ENCODE measurements around the gene SSB.
"Not testable (repeated sequence)": the region's sequence is repeated elsewhere in the genome, so short reads cannot be mapped to it uniquely, and the experiment has no call there.

SSB gene

GRCh38 chr2:169848959-169849693 is 50.5 kb downstream of the SSB start:
- WGBS (ENCODE audit: extremely low coverage, insufficient coverage, insufficient read length): no CpG with 5 or more reads among the region's 8 CpGs
- H4K8ac ChIP-seq (ENCODE audit: low read depth, low read length): not testable (repeated sequence)

DNA sequence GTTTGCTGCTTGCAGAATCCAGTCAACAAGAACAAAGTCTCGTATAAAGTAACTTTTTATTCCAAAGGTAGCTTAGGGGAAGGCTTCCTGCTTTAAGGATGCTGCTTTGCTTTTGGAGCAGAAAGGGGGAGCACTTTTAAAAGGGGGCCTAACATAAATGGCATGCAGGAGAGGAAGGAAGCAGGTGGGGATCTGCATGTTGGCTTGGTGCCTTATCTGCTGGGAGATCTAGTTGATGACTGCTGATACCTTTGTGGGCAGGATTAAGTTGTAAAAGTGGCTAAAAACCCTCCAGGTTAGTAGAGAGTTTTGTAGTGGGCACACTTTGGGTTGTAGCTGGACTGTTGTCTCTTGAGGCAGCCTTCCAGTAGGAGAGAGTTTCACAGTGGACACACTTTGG is 51.0 kb downstream of the SSB start:
- Histone ChIP-seq H3K23ac (ENCODE audit: low read length) (peak overlapping the region; percentile 85), H3K18ac (ENCODE audit: low read length) (no peak overlapping the region), H4K12ac (ENCODE audit: low read depth, low read length) (no peak overlapping the region), H3K27me3 (ENCODE audit: insufficient read depth, low read length) (no peaks in the 10 kb centered on the region), H2BK5ac (ENCODE audit: low read depth, low read length, poor library complexity) (no peak overlapping the region), H3K79me2 (ENCODE audit: control insufficient read depth, insufficient read depth, low read length, poor library complexity) (no peaks in the 10 kb centered on the region), H3K36me3 (ENCODE audit: control insufficient read depth in 1 of 2, insufficient read depth in 2 of 2, low read length in 2 of 2) (no peaks in the 10 kb centered on the region), H3K4ac (ENCODE audit: low read depth, low read length) (no peak overlapping the region), H3K9ac (ENCODE audit: low read length) (peak overlapping the region; percentile 74), H3K79me1 (ENCODE audit: low read length) (no peaks in the 10 kb centered on the region), H3K9me3 (ENCODE audit: insufficient read depth, low read depth, low read length) (no peaks in the 10 kb centered on the region), H2BK12ac (ENCODE audit: low read length) (no peak overlapping the region), H3K14ac (ENCODE audit: low read length) (no peak overlapping the region), H4K91ac (ENCODE audit: low read depth, low read length) (no peak overlapping the region), H2AK5ac (ENCODE audit: low read length) (no peak overlapping the region), H3K4me2 (ENCODE audit: low read length) (no peak overlapping the region), H2AFZ (ENCODE audit: insufficient read depth, low read length, poor library complexity) (no peak overlapping the region), H3K4me3 (ENCODE audit: low read depth, low read length) (no peak overlapping the region), H3K4me1 (ENCODE audit: control insufficient read depth in 1 of 2, insufficient read depth in 2 of 2, low read length in 2 of 2) (no peaks in the 10 kb centered on the region), H4K8ac (ENCODE audit: low read depth, low read length) (no peak overlapping the region), H3K27ac (ENCODE audit: low read depth, low read length) (no peak overlapping the region), H2BK120ac (ENCODE audit: insufficient read depth, low read length, poor library complexity) (no peak overlapping the region)
- WGBS (ENCODE audit: extremely low coverage, insufficient coverage, insufficient read length): no CpG with 5 or more reads among the region's 1 CpG
- DNase-seq: no peak

More at GRCh38 chr2:169848959-169849693, 50.5 kb downstream of the SSB start:
- H3K4me1 ChIP-seq (ENCODE audit: control insufficient read depth in 1 of 2, insufficient read depth in 2 of 2, low read length in 2 of 2); H2BK12ac ChIP-seq (ENCODE audit: low read length); H4K91ac ChIP-seq (ENCODE audit: low read depth, low read length); DNase-seq; H2AK5ac ChIP-seq (ENCODE audit: low read length); H3K23ac ChIP-seq (ENCODE audit: low read length); H4K12ac ChIP-seq (ENCODE audit: low read depth, low read length); H3K9me3 ChIP-seq (ENCODE audit: insufficient read depth, low read depth, low read length); H2BK120ac ChIP-seq (ENCODE audit: insufficient read depth, low read length, poor library complexity); H3K36me3 ChIP-seq (ENCODE audit: control insufficient read depth in 1 of 2, insufficient read depth in 2 of 2, low read length in 2 of 2); H3K79me2 ChIP-seq (ENCODE audit: control insufficient read depth, insufficient read depth, low read length, poor library complexity); H2AFZ ChIP-seq (ENCODE audit: insufficient read depth, low read length, poor library complexity); H3K18ac ChIP-seq (ENCODE audit: low read length); H3K4ac ChIP-seq (ENCODE audit: low read depth, low read length); H2BK5ac ChIP-seq (ENCODE audit: low read depth, low read length, poor library complexity); H3K4me3 ChIP-seq (ENCODE audit: low read depth, low read length); H3K27me3 ChIP-seq (ENCODE audit: insufficient read depth, low read length); H3K9ac ChIP-seq (ENCODE audit: low read length); H3K4me2 ChIP-seq (ENCODE audit: low read length); H3K14ac ChIP-seq (ENCODE audit: low read length); H3K27ac ChIP-seq (ENCODE audit: low read depth, low read length); H3K79me1 ChIP-seq (ENCODE audit: low read length): not testable (repeated sequence)

GRCh38 chr2:169853041-169853668 is 54.5 kb downstream of the SSB start:
- no peak overlapping the region for H2AFZ ChIP-seq (ENCODE audit: insufficient read depth, low read length, poor library complexity)
- no peak overlapping the region for H3K4me3 ChIP-seq (ENCODE audit: low read depth, low read length)
- no peak overlapping the region for H2BK120ac ChIP-seq (ENCODE audit: insufficient read depth, low read length, poor library complexity)
- peaks cover 0 to 1% of the 10 kb centered on the region in 2 experiments for H3K36me3 ChIP-seq (ENCODE audit: control insufficient read depth in 1 of 2, insufficient read depth in 2 of 2, low read length in 2 of 2)
- no peak overlapping the region for H4K8ac ChIP-seq (ENCODE audit: low read depth, low read length)
- no peak for DNase-seq
- H3K79me1 ChIP-seq (ENCODE audit: low read length): no peaks in the 10 kb centered on the region
- H2BK12ac ChIP-seq (ENCODE audit: low read length): no peak overlapping the region
- no peak overlapping the region for H4K91ac ChIP-seq (ENCODE audit: low read depth, low read length)
- H3K4me1 ChIP-seq (ENCODE audit: control insufficient read depth in 1 of 2, insufficient read depth in 2 of 2, low read length in 2 of 2): no peaks in the 10 kb centered on the region
- H2AK5ac ChIP-seq (ENCODE audit: low read length): no peak overlapping the region
- H3K9me3 ChIP-seq (ENCODE audit: insufficient read depth, low read depth, low read length): no peaks in the 10 kb centered on the region
- H3K4ac ChIP-seq (ENCODE audit: low read depth, low read length): no peak overlapping the region
- no peak overlapping the region for H2BK5ac ChIP-seq (ENCODE audit: low read depth, low read length, poor library complexity)
- no peak overlapping the region for H3K27ac ChIP-seq (ENCODE audit: low read depth, low read length)
- no peak overlapping the region for H3K18ac ChIP-seq (ENCODE audit: low read length)
- no peak overlapping the region for H3K14ac ChIP-seq (ENCODE audit: low read length)
- H3K27me3 ChIP-seq (ENCODE audit: insufficient read depth, low read length): no peaks in the 10 kb centered on the region
- no peak overlapping the region for H3K9ac ChIP-seq (ENCODE audit: low read length)
- H3K79me2 ChIP-seq (ENCODE audit: control insufficient read depth, insufficient read depth, low read length, poor library complexity): no peaks in the 10 kb centered on the region
- H3K4me2 ChIP-seq (ENCODE audit: low read length): no peak overlapping the region
- no peak overlapping the region for H4K12ac ChIP-seq (ENCODE audit: low read depth, low read length)
- no peak overlapping the region for H3K23ac ChIP-seq (ENCODE audit: low read length)
- no CpG with 5 or more reads among the region's 4 CpGs for WGBS (ENCODE audit: extremely low coverage, insufficient coverage, insufficient read length)

DNA sequence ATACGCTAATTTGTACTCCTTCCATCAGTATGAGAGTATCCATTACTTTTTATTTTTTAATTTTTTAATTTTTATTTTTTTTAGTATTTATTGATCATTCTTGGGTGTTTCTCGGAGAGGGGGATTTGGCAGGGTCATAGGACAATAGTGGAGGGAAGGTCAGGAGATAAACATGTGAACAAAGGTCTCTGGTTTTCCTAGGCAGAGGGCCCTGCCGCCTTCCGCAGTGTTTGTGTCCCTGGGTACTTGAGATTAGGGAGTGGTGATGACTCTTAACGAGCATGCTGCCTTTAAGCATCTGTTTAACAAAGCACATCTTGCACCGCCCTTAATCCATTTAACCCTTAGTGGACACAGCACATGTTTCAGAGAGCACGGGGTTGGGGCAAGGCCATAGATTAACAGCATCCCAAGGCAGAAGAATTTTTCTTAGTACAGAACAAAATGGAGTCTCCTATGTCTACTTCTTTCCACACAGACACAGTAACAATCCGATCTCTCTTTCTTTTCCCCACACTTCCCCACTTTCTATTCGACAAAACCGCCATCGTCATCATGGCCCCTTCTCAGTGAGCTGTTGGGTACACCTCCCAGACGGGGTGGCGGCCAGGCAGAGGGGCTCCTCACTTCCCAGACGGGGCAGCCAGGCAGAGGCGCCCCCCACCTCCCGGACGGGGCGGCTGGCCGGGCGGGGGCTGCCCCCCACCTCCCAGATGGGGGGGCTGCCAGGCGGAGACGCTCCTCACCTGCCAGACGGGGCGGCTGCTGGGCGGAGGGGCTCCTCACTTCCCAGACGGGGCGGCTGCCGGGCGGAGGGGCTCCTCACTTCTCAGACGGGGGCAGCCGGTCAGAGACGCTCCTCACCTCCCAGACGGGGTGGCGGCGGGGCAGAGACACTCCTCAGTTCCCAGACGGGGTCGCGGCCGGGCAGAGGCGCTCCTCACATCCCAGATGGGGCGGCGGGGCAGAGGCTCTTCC is 56.9 kb downstream of the SSB start:
- no CpG with 5 or more reads among the region's 42 CpGs for WGBS (ENCODE audit: extremely low coverage, insufficient coverage, insufficient read length)

More for the DNA sequence above, 56.9 kb downstream of the SSB start:
- not testable (repeated sequence) for DNase-seq; H4K12ac ChIP-seq (ENCODE audit: low read depth, low read length); H2BK5ac ChIP-seq (ENCODE audit: low read depth, low read length, poor library complexity); H2AK5ac ChIP-seq (ENCODE audit: low read length); H3K23ac ChIP-seq (ENCODE audit: low read length); H3K4ac ChIP-seq (ENCODE audit: low read depth, low read length); H3K14ac ChIP-seq (ENCODE audit: low read length); H3K79me1 ChIP-seq (ENCODE audit: low read length); H2BK120ac ChIP-seq (ENCODE audit: insufficient read depth, low read length, poor library complexity); H3K9me3 ChIP-seq (ENCODE audit: insufficient read depth, low read depth, low read length); H3K27ac ChIP-seq (ENCODE audit: low read depth, low read length); H3K27me3 ChIP-seq (ENCODE audit: insufficient read depth, low read length); H3K4me2 ChIP-seq (ENCODE audit: low read length); H4K91ac ChIP-seq (ENCODE audit: low read depth, low read length); H4K8ac ChIP-seq (ENCODE audit: low read depth, low read length); H3K4me1 ChIP-seq (ENCODE audit: control insufficient read depth in 1 of 2, insufficient read depth in 2 of 2, low read length in 2 of 2); H2AFZ ChIP-seq (ENCODE audit: insufficient read depth, low read length, poor library complexity); H3K9ac ChIP-seq (ENCODE audit: low read length); H3K36me3 ChIP-seq (ENCODE audit: control insufficient read depth in 1 of 2, insufficient read depth in 2 of 2, low read length in 2 of 2); H3K79me2 ChIP-seq (ENCODE audit: control insufficient read depth, insufficient read depth, low read length, poor library complexity); H3K4me3 ChIP-seq (ENCODE audit: low read depth, low read length); H2BK12ac ChIP-seq (ENCODE audit: low read length); H3K18ac ChIP-seq (ENCODE audit: low read length)

Data from trophoblast cell (in vitro differentiated cells and primary cell).